Adipocyte (in vitro differentiated cells): Measurements from ENCODE around the gene CLDN4.
A peak's percentile ranks its signal among the peaks of the same experiment; 100 is the strongest.

ENCODE experiments used
- DNase-seq: peaks from one replicate; pipeline ENCODE4 v3.0.0-alpha.2; 2015; ENCODE audit warnings: low read depth
- H3K27me3 ChIP-seq: replicated peaks from 2 replicates; pipeline ENCODE4 v1.7.0; 2013; ENCODE audit warnings: mild to moderate bottlenecking, low read length, moderate library complexity; ENCODE audit not compliant: control insufficient read depth, insufficient read depth
- H3K36me3 ChIP-seq: 2 replicates; pipeline ENCODE4 v1.7.0; 2013; ENCODE audit warnings: low read length, mild to moderate bottlenecking, moderate library complexity; ENCODE audit not compliant: control insufficient read depth, insufficient read depth, severe bottlenecking
- H3K4me1 ChIP-seq: 2 replicates; pipeline ENCODE4 v1.7.0; 2013; ENCODE audit warnings: mild to moderate bottlenecking, low read length, moderate library complexity; ENCODE audit not compliant: control insufficient read depth, insufficient read depth
- H3K4me3 ChIP-seq: 2 replicates; pipeline ENCODE4 v1.7.0; 2013; ENCODE audit warnings: mild to moderate bottlenecking, low read length, moderate library complexity
- H3K9ac ChIP-seq: 2 replicates; pipeline ENCODE4 v1.7.0; 2013; ENCODE audit warnings: mild to moderate bottlenecking, low read length, moderate library complexity
- H3K9me3 ChIP-seq: 2 replicates; pipeline ENCODE4 v1.7.0; 2013; ENCODE audit warnings: mild to moderate bottlenecking, low read length, moderate library complexity; ENCODE audit not compliant: control insufficient read depth

Gene CLDN4

DNA sequence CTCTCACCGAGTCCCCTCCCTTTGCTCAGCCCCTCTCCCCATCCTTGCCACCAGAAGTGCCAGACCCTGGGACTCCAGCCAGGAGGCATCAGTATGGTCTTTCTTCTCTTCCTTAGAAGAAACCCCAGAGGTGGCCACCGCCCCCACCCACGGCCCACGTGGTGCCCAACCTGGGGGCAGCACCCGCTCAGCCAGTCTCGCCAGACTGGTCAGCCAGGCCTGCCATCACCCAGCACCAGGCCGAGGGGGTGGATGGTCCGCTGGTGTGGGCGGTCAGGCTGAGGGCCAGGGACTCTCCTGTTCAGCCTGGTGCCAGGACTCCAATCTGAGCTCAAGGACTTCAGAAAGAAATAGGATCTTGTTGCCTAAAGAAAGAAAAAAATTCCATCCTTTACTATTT, 5.8 kb upstream of the CLDN4 start:
- Histone ChIP-seq H3K9ac (no peak overlapping the region), H3K9me3 (no peaks in the 10 kb centered on the region), H3K4me1 (peaks cover 16% of the 10 kb centered on the region), H3K36me3 (no peaks in the 10 kb centered on the region), H3K27me3 (no peaks in the 10 kb centered on the region), H3K4me3 (no peak overlapping the region)
- no peak for DNase-seq

DNA sequence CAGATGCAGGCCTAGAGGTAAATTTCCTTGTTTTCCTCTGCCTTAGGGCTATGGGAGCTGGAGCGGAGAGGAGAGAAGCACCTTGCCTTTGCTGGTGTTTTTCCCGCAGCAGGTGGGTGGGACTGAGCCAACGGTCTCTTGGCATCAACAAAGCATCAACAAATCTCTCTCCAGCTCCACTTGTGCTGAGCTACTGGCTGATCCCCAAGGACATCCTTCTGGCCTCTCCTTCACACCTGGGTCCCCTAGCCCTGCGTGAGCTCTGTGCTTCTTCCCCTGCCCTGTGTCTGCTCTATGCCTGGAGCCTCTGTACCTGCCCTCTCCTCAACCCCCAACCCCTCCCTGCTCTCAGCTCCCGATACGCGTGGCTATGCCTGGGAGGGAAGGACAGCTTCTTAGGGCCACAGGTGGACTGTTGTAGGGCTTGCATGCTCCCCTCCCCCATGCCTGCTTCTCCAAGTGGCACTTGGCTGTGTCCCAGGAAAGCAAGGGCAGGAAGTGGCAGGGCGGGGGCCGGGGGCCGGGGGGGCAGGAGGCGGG, 3.2 kb upstream of the CLDN4 start:
- Histone ChIP-seq H3K27me3 (no peaks in the 10 kb centered on the region), H3K9me3 (no peaks in the 10 kb centered on the region), H3K4me3 (no peak overlapping the region), H3K4me1 (peaks cover 32% of the 10 kb centered on the region), H3K36me3 (no peaks in the 10 kb centered on the region), H3K9ac (no peak overlapping the region)
- DNase-seq: no peak

DNA sequence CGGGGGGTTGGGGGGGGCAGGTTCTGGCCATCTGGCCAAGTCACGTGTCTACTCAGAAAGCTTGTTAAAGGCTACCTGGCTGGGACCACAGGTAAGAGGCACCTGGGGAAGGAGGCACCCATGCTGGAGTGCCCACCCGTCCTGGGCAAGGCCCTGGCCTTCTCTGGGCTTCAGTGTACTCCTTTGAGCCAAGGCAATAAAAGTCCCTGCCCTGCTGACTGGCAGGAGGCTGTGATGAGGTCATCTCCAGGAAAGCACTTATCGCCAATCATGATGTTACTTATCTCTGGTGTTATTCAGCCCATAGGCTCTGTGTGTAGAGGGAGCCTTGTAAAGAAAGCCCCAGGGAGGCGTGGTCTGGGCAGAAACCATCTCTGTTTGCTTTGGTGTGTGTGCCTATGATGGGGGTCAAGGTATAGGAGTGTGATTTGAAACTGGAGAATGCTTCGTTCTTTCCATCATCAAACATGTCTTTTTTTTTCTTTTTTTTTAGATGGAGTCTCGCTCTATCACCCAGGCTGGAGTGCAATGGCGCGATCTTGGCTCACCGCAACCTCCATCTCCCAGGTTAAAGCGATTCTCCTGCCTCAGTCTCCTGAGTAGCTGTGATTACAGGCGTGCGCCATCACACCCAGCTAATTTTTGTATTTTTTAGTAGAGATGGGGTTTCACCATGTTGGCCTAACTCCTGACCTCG, 2.5 kb upstream of the CLDN4 start:
- peaks cover 26% of the 10 kb centered on the region for H3K4me1 ChIP-seq
- no peak for DNase-seq
- no peaks in the 10 kb centered on the region for H3K36me3 ChIP-seq
- H3K4me3 ChIP-seq: no peak overlapping the region
- H3K9ac ChIP-seq: no peak overlapping the region
- H3K9me3 ChIP-seq: no peaks in the 10 kb centered on the region
- H3K27me3 ChIP-seq: no peaks in the 10 kb centered on the region

DNA sequence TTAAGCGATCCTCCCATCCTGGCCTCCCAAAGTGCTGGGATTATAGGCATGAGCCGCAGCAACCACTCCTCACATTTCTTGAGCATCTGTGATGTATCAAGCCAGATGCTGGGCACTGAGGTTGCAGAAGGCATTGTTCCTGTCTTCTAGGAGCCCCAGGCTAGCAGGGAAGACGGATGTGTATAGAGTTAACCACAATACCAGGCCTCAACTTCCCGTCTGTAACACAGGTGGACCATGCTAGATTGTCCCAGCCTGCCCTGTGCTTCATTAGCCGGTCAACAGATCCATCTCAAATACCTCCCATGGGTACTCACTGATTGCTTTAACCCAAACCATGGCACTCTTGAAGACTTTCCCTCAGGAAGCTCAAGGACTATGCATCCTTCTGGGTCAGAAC, 1.8 kb upstream of the CLDN4 start:
- peaks cover 29% of the 10 kb centered on the region for H3K4me1 ChIP-seq
- no peak overlapping the region for H3K9ac ChIP-seq
- H3K36me3 ChIP-seq: no peaks in the 10 kb centered on the region
- no peaks in the 10 kb centered on the region for H3K9me3 ChIP-seq
- H3K27me3 ChIP-seq: no peaks in the 10 kb centered on the region
- DNase-seq: no peak
- H3K4me3 ChIP-seq: no peak overlapping the region

DNA sequence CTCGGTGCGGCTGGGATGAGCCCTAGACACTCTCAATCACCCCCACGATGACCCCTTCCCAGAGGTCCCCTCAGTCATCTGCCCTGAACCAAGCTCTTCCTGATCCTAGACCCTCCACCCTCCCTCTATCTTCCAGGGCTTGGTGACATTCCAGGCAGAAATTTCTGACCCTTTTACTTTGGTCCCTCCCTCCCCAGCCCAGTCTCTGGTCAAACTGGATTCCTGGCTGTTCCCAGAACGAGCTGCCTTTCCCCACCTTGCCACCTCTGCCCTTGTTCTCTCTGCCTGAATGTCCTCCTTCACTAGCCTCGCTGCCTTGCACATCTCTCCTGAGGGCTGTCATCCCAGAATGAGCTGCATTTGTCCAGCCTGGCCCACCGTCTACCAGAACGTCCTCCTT, 1.3 kb upstream of the CLDN4 start:
- no peak for DNase-seq

DNA sequence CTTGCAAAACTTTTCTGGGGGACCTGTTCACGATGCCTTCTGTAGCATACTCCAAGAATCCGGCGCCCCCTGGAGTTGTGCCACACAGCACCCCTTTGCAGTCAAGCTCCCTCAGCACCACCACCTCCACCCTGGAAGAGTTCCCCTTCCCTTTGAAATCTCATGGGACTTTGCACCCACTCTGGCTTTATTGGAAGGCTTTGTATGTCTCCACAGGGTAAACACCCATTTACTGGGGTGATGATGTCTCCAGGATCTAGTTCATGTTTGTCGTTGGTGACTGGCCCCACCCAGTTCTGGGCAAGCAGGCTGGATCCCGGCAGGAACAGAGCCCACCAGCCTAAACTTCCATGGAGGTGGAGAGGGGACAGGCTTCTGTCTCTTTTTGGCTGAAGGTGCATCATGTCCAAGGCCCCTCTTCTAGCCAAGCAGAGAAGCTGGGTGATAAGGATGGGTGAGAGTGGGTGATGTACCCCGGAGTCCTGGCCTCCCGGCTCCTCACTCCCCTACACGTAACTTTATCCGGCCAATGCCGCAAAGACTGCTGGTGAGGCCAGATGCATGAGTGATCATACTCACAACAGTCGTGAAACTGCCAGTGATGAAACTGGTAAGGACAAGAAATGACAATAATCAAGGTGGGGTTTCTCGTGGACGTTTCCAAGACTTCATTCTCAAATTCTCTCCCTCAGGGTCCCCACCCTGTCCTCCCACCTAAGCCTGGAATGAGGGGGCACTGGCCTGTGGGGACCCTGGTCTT, 695 bp upstream of the CLDN4 start:
- no peak overlapping the region for H3K9ac ChIP-seq
- DNase-seq: no peak
- peaks cover 29% of the 10 kb centered on the region for H3K4me1 ChIP-seq
- no peaks in the 10 kb centered on the region for H3K27me3 ChIP-seq
- H3K9me3 ChIP-seq: no peaks in the 10 kb centered on the region
- H3K4me3 ChIP-seq: no peak overlapping the region
- no peaks in the 10 kb centered on the region for H3K36me3 ChIP-seq

More for the DNA sequence above, 1.3 kb upstream of the CLDN4 start:
- no peaks in the 10 kb centered on the region for H3K27me3 ChIP-seq
- H3K36me3 ChIP-seq: no peaks in the 10 kb centered on the region
- H3K4me1 ChIP-seq: peaks cover 29% of the 10 kb centered on the region
- no peak overlapping the region for H3K4me3 ChIP-seq
- H3K9ac ChIP-seq: no peak overlapping the region
- H3K9me3 ChIP-seq: no peaks in the 10 kb centered on the region

DNA sequence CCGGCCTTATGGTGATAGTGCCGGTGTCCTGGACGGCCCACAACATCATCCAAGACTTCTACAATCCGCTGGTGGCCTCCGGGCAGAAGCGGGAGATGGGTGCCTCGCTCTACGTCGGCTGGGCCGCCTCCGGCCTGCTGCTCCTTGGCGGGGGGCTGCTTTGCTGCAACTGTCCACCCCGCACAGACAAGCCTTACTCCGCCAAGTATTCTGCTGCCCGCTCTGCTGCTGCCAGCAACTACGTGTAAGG, 713 bp downstream of the CLDN4 start:
- H3K4me3 ChIP-seq: no peak overlapping the region
- peaks cover 29% of the 10 kb centered on the region for H3K4me1 ChIP-seq
- H3K36me3 ChIP-seq: no peaks in the 10 kb centered on the region
- no peaks in the 10 kb centered on the region for H3K27me3 ChIP-seq
- peak overlapping the region; percentile 2 for H3K9ac ChIP-seq
- no peaks in the 10 kb centered on the region for H3K9me3 ChIP-seq
- no peak for DNase-seq

DNA sequence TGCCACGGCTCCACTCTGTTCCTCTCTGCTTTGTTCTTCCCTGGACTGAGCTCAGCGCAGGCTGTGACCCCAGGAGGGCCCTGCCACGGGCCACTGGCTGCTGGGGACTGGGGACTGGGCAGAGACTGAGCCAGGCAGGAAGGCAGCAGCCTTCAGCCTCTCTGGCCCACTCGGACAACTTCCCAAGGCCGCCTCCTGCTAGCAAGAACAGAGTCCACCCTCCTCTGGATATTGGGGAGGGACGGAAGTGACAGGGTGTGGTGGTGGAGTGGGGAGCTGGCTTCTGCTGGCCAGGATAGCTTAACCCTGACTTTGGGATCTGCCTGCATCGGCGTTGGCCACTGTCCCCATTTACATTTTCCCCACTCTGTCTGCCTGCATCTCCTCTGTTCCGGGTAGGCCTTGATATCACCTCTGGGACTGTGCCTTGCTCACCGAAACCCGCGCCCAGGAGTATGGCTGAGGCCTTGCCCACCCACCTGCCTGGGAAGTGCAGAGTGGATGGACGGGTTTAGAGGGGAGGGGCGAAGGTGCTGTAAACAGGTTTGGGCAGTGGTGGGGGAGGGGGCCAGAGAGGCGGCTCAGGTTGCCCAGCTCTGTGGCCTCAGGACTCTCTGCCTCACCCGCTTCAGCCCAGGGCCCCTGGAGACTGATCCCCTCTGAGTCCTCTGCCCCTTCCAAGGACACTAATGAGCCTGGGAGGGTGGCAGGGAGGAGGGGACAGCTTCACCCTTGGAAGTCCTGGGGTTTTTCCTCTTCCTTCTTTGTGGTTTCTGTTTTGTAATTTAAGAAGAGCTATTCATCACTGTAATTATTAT, 1.2 kb downstream of the CLDN4 start:
- peak overlapping the region; percentile 2 for H3K9ac ChIP-seq
- no peak overlapping the region for H3K4me3 ChIP-seq
- DNase-seq: no peak
- H3K4me1 ChIP-seq: peaks cover 29% of the 10 kb centered on the region
- no peaks in the 10 kb centered on the region for H3K9me3 ChIP-seq
- no peaks in the 10 kb centered on the region for H3K27me3 ChIP-seq
- H3K36me3 ChIP-seq: no peaks in the 10 kb centered on the region

DNA sequence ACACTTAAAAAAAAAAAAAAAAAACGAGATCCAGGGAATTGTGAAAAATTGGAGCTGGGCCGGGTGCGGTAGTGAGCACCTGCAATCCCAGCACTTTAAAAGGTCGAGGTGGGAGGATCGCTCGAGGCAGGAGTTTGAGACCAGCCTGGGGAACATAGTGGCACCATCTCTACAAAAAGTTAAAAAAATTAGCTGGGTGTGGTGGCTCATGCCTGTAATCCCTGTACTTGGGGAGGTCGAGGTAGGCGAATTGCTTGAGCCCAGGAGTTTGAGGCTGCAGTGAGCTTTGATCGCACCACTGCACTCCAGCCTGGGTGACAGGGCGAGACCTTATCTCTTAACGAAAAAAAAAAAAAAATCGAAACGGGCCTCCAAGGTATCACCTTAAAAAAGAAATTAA, 2.0 kb downstream of the CLDN4 start:
- Histone ChIP-seq H3K4me1 (peaks cover 29% of the 10 kb centered on the region), H3K27me3 (no peaks in the 10 kb centered on the region), H3K9ac (no peak overlapping the region), H3K9me3 (no peaks in the 10 kb centered on the region), H3K36me3 (no peaks in the 10 kb centered on the region), H3K4me3 (no peak overlapping the region)
- no peak for DNase-seq

DNA sequence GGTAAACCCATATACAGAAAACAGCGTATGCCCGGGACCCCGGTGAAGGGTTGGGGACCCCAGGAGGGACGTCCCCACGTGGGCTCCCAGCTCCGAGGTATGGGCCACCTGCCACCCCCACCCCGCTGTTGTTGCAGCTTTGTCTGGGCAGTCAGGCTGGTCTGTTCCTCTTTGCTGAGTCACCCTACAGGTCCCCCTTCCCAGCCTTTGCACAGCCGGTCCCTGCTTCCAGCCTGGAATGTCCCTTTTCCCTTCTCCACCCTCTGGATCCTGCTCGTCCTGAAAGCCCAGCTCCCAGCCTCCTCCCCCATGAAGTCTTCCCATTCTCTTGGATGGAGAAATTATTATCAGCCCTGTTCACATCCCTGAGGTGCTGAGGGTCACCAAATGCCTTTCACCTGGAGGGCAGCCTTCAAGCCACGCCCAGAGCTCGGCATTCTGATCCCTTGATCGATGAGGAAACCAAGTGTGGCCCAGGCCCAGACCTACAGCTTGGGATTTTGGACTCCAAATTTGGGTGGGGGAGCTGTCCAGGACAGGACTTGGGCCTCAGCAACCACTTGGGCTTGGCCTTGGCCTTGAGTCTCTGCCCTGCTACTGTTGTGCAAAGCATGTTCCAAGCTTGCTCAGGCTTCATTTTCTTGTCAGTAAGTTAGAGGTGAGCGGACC, 2.6 kb downstream of the CLDN4 start:
- no peak overlapping the region for H3K4me3 ChIP-seq
- DNase-seq: no peak

More for the DNA sequence above, 2.6 kb downstream of the CLDN4 start:
- Histone ChIP-seq H3K9me3 (no peaks in the 10 kb centered on the region), H3K9ac (no peak overlapping the region), H3K4me1 (peaks cover 26% of the 10 kb centered on the region), H3K36me3 (no peaks in the 10 kb centered on the region), H3K27me3 (no peaks in the 10 kb centered on the region)
